ENCODE data around the gene MAST4. TPM values are rescaled to one million over a fixed set of nuclear protein-coding genes. Genes with fewer than 3 reads are reported as not detected.

The MAST4 gene
- total and polyA plus RNA-seq, 4 donors: 3.7 to 9.5 (median 6.5) TPM

GRCh38 chr5:67165526-67166459, 569.6 kb downstream of the MAST4 start:
- H3K9ac ChIP-seq (ENCODE audit: low read depth in 1 of 2, low read length in 2 of 2): no peak overlapping the region
- H3K4me3 ChIP-seq (ENCODE audit: low read depth in 1 of 3, low read length in 3 of 3): peak overlapping the region in 1 of 3 donors; percentile 14
- TF ChIP-seq SP1 (IDR thresholded peaks at IDR 0.05) (peak; percentile 18), HNF4G (IDR thresholded peaks at IDR 0.05) (no peak), FOXA2 (IDR thresholded peaks at IDR 0.05) (no peak), CTCF (IDR thresholded peaks at IDR 0.05; ENCODE audit: low read depth, low read length, missing input control) (peak; percentile 53), REST (IDR thresholded peaks at IDR 0.05) (no peak), EGR1 (IDR thresholded peaks at IDR 0.05; ENCODE audit: low read depth in 2 of 2) (no peak), NR2F2 (IDR thresholded peaks at IDR 0.05) (no peak), ATF3 (IDR thresholded peaks at IDR 0.05) (no peak), TAF1 (conservative IDR thresholded peaks at IDR 0.05) (no peak), JUND (IDR thresholded peaks at IDR 0.05) (no peak), RAD21 (IDR thresholded peaks at IDR 0.05) (peak; percentile 72 to 88), MAX (IDR thresholded peaks at IDR 0.05) (no peak), ZBTB33 (IDR thresholded peaks at IDR 0.05) (no peak)
- H3K27ac ChIP-seq (ENCODE audit: low read depth in 1 of 2, low read length in 2 of 2): peak overlapping the region; percentile 47 to 49
- peak; percentile 74 for DNase-seq (ENCODE audit: low spot score)
- peaks cover 8 to 44% (median 33%) of the 10 kb centered on the region in 4 donors for H3K36me3 ChIP-seq (ENCODE audit: control insufficient read depth in 4 of 4, insufficient read depth in 3 of 4, low read depth in 1 of 4, low read length in 3 of 4)
- no peaks in the 10 kb centered on the region for H3K4me1 ChIP-seq (ENCODE audit: control insufficient read depth in 4 of 4, insufficient read depth in 4 of 4, low read length in 3 of 4)
- H3K9me3 ChIP-seq (ENCODE audit: control insufficient read depth in 4 of 4, low read length in 3 of 4): no peaks in the 10 kb centered on the region
- no peaks in the 10 kb centered on the region for H3K27me3 ChIP-seq (ENCODE audit: control insufficient read depth in 4 of 4, insufficient read depth in 4 of 4, low read length in 3 of 4)
- WGBS: 65% methylated on average over 36 of the region's 36 CpGs

Measured in liver (tissue), 9 donors.